Endothelial cell of umbilical vein (primary cell): ENCODE results near the gene GLB1L2.

Experiments used
- JUN ChIP-seq: IDR thresholded peaks from 2 replicates; pipeline ENCODE4 v1.6.1; 2011; ENCODE audit warnings: borderline replicate concordance, low read depth; ENCODE audit not compliant: insufficient read length, insufficient read depth
- MAX ChIP-seq: IDR thresholded peaks from 2 replicates; pipeline ENCODE4 v1.6.1; 2011; ENCODE audit not compliant: insufficient read depth, insufficient read length
- MYC ChIP-seq: IDR thresholded peaks from one replicate; pipeline ENCODE4 v1.6.1; 2011; ENCODE audit warnings: mild to moderate bottlenecking, low read depth, low read length
- POLR2A ChIP-seq: IDR thresholded peaks from 2 replicates; pipeline ENCODE4 v1.6.1; 2012; ENCODE audit warnings: low read depth, mild to moderate bottlenecking, control low read depth, low read length
- POLR2AphosphoS5 ChIP-seq: IDR thresholded peaks from 2 replicates; pipeline ENCODE4 v1.6.1; 2012; ENCODE audit warnings: low read depth, mild to moderate bottlenecking, control low read depth, low read length, moderate library complexity; ENCODE audit not compliant: insufficient read depth
- TF ChIP-seq, protein P1 (sequence below), 2 donors: IDR thresholded peaks; 1 replicate in 1 of 2; 2 replicates in 1 of 2; pipeline ENCODE4 v1.5.1; 2011; ENCODE audit warnings: low read length in 2 of 2, mild to moderate bottlenecking in 2 of 2, moderate library complexity in 2 of 2, control low read depth in 1 of 2, inconsistent platforms in 1 of 2, low read depth in 1 of 2; ENCODE audit not compliant: insufficient read depth in 1 of 2; ENCODE audit errors: extremely low read depth in 1 of 2

- TF ChIP-seq, protein P1, sequence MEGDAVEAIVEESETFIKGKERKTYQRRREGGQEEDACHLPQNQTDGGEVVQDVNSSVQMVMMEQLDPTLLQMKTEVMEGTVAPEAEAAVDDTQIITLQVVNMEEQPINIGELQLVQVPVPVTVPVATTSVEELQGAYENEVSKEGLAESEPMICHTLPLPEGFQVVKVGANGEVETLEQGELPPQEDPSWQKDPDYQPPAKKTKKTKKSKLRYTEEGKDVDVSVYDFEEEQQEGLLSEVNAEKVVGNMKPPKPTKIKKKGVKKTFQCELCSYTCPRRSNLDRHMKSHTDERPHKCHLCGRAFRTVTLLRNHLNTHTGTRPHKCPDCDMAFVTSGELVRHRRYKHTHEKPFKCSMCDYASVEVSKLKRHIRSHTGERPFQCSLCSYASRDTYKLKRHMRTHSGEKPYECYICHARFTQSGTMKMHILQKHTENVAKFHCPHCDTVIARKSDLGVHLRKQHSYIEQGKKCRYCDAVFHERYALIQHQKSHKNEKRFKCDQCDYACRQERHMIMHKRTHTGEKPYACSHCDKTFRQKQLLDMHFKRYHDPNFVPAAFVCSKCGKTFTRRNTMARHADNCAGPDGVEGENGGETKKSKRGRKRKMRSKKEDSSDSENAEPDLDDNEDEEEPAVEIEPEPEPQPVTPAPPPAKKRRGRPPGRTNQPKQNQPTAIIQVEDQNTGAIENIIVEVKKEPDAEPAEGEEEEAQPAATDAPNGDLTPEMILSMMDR (IDR thresholded peaks at IDR 0.05; ENCODE audit: extremely low read depth in 1 of 2, insufficient read depth in 1 of 2, low read depth in 1 of 2, low read length in 2 of 2), result no peak
- TF ChIP-seq MYC (no peak), POLR2A (no peak), MAX (no peak), POLR2AphosphoS5 (no peak), JUN (no peak)
These were observed 51.0 kb downstream of the GLB1L2 start for GRCh38 chr11:134382830-134383229.
